ENCODE results near the gene MRTFA. TPM values are rescaled to one million over a fixed set of nuclear protein-coding genes. Genes with fewer than 3 reads are reported as not detected.

Gene MRTFA
- total and polyA plus RNA-seq, 2 of the 13 experiments (the other 11 are each of a cell fraction or from before 2014, with no cell fraction given), result 2.4 to 8.2 TPM

DNA sequence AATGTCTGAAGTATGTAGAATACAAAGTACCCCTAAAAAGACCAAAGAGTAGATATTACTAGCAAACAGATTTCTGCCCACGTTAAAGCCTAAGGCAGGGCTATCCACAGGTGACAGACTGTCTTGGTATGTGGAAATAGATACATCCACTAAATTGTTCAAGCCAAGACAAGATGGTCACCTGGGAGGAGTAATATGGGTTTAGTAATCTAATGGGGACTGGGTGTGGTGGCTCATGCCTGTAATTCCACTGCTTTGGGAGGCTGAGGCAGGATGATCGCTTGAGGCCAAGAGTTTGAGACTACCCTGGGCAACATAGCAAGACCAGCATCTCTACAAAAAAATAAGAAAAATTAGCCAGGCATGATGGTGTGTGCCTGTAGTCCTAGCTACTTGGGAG lies 258.6 kb downstream of the MRTFA start:
- Histone ChIP-seq H3K4me1 (ENCODE audit: insufficient read depth, low read length) (no peaks in the 10 kb centered on the region), H3K79me2 (ENCODE audit: insufficient read depth, low read length) (no peaks in the 10 kb centered on the region), H3K36me3 (replicated peaks in 1 of 2; ENCODE audit: control insufficient read depth in 1 of 2, insufficient read depth in 2 of 2, low read length in 2 of 2) (no peaks in the 10 kb centered on the region), H3K4me2 (ENCODE audit: low read depth, low read length) (no peak overlapping the region), H4K20me1 (ENCODE audit: insufficient read depth, low read length) (no peaks in the 10 kb centered on the region), H3K27me3 (ENCODE audit: control insufficient read depth in 1 of 2, insufficient read depth in 2 of 2, low read length in 2 of 2) (no peaks in the 10 kb centered on the region), H3K4me3 (replicated peaks in 1 of 3; ENCODE audit: insufficient read depth in 1 of 3, low read depth in 2 of 3, low read length in 3 of 3) (no peak overlapping the region), H3K9me3 (ENCODE audit: low read length) (no peaks in the 10 kb centered on the region), H2AFZ (ENCODE audit: low read length) (no peak overlapping the region), H3K9ac (ENCODE audit: insufficient read depth, low read depth, low read length) (no peak overlapping the region), H3K27ac (ENCODE audit: extremely low read length, insufficient read depth, low read length) (no peak overlapping the region)
- FAIRE-seq, result no peak
- ChIA-PET POLR2A (no interaction called here), CTCF (ENCODE audit: low intra/inter-chr PET ratio, low total read pairs) (no interaction called here)
- BruUV-seq (replicated peaks), result no TSS peak
- TF ChIP-seq ZKSCAN1 (IDR thresholded peaks at IDR 0.05; ENCODE audit: low read length) (no peak), ZNF264 (CRISPR knock-in tag; IDR thresholded peaks at IDR 0.05) (no peak), ZNF788 (CRISPR knock-in tag; IDR thresholded peaks at IDR 0.05; ENCODE audit: borderline replicate concordance) (no peak), MBD4 (IDR thresholded peaks at IDR 0.05; ENCODE audit: borderline replicate concordance, low read length) (no peak), ZMYM3 (CRISPR knock-in tag; IDR thresholded peaks at IDR 0.05) (no peak)
- intact Hi-C loops (cut with micrococcal nuclease; ENCODE audit: unreplicated experiment), result no loop called here
- DNase-seq (ENCODE audit: low spot score), result no peak
- ATAC-seq, result no peak
- 95% methylated on average over 2 of the region's 2 CpGs for WGBS (ENCODE audit: low lambda C conversion rate)
- in situ Hi-C loops (cut with HindIII; ENCODE audit: extremely low pct_ligation_motif_present, low pct_unique_long_range_greater_than_20kb), result no loop called here

GRCh38 chr22:40376149-40376548 lies 260.4 kb downstream of the MRTFA start:
- no peaks in the 10 kb centered on the region for H3K9me3 ChIP-seq (ENCODE audit: low read length)
- FAIRE-seq, result no peak
- CTCF ChIA-PET (ENCODE audit: low intra/inter-chr PET ratio, low total read pairs), result no interaction called here
- H3K79me2 ChIP-seq (ENCODE audit: insufficient read depth, low read length), result peaks cover 2% of the 10 kb centered on the region
- DNase-seq (ENCODE audit: low spot score), result no peak
- no peak overlapping the region for H3K9ac ChIP-seq (ENCODE audit: insufficient read depth, low read depth, low read length)
- no peak overlapping the region for H3K4me2 ChIP-seq (ENCODE audit: low read depth, low read length)
- POLR2A ChIA-PET, result no interaction called here
- no peak overlapping the region for H3K4me3 ChIP-seq (replicated peaks in 1 of 3; ENCODE audit: insufficient read depth in 1 of 3, low read depth in 2 of 3, low read length in 3 of 3)
- no peak overlapping the region for H3K27ac ChIP-seq (ENCODE audit: extremely low read length, insufficient read depth, low read length)
- intact Hi-C loops (cut with micrococcal nuclease; ENCODE audit: unreplicated experiment) (no loop called here), in situ Hi-C loops (cut with HindIII; ENCODE audit: extremely low pct_ligation_motif_present, low pct_unique_long_range_greater_than_20kb) (no loop called here)
- WGBS (ENCODE audit: low lambda C conversion rate), result 96% methylated on average over 5 of the region's 5 CpGs
- TF ChIP-seq, protein P1, sequence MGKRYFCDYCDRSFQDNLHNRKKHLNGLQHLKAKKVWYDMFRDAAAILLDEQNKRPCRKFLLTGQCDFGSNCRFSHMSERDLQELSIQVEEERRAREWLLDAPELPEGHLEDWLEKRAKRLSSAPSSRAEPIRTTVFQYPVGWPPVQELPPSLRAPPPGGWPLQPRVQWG (CRISPR knock-in tag; IDR thresholded peaks at IDR 0.05; ENCODE audit: borderline replicate concordance, low read depth), result no peak
- TF ChIP-seq KDM5A (IDR thresholded peaks at IDR 0.05; ENCODE audit: borderline replicate concordance, low read length) (no peak), TBP (CRISPR knock-in tag; IDR thresholded peaks at IDR 0.05) (no peak), ZNF343 (CRISPR knock-in tag; IDR thresholded peaks at IDR 0.05) (no peak), NFYC (CRISPR knock-in tag; IDR thresholded peaks at IDR 0.05) (no peak), RARG (CRISPR knock-in tag; IDR thresholded peaks at IDR 0.05; ENCODE audit: low read depth) (no peak), MEF2D (CRISPR knock-in tag; IDR thresholded peaks at IDR 0.05) (no peak), ZSCAN25 (CRISPR knock-in tag; IDR thresholded peaks at IDR 0.05) (no peak)
- no TSS peak for BruUV-seq (replicated peaks)
- no peak overlapping the region for H2AFZ ChIP-seq (ENCODE audit: low read length)
- no peak for ATAC-seq
- H4K20me1 ChIP-seq (ENCODE audit: insufficient read depth, low read length), result no peaks in the 10 kb centered on the region
- H3K27me3 ChIP-seq (ENCODE audit: control insufficient read depth in 1 of 2, insufficient read depth in 2 of 2, low read length in 2 of 2), result no peaks in the 10 kb centered on the region
- no peaks in the 10 kb centered on the region for H3K36me3 ChIP-seq (replicated peaks in 1 of 2; ENCODE audit: control insufficient read depth in 1 of 2, insufficient read depth in 2 of 2, low read length in 2 of 2)
- no peaks in the 10 kb centered on the region for H3K4me1 ChIP-seq (ENCODE audit: insufficient read depth, low read length)

All from HepG2 (cell line).